ENCODE results near the gene RPS13.
A peak's percentile ranks its signal among the peaks of the same experiment; 100 is the strongest.
"Not testable (repeated sequence)": the region's sequence is repeated elsewhere in the genome, so short reads cannot be mapped to it uniquely, and the experiment has no call there.

The RPS13 gene

DNA sequence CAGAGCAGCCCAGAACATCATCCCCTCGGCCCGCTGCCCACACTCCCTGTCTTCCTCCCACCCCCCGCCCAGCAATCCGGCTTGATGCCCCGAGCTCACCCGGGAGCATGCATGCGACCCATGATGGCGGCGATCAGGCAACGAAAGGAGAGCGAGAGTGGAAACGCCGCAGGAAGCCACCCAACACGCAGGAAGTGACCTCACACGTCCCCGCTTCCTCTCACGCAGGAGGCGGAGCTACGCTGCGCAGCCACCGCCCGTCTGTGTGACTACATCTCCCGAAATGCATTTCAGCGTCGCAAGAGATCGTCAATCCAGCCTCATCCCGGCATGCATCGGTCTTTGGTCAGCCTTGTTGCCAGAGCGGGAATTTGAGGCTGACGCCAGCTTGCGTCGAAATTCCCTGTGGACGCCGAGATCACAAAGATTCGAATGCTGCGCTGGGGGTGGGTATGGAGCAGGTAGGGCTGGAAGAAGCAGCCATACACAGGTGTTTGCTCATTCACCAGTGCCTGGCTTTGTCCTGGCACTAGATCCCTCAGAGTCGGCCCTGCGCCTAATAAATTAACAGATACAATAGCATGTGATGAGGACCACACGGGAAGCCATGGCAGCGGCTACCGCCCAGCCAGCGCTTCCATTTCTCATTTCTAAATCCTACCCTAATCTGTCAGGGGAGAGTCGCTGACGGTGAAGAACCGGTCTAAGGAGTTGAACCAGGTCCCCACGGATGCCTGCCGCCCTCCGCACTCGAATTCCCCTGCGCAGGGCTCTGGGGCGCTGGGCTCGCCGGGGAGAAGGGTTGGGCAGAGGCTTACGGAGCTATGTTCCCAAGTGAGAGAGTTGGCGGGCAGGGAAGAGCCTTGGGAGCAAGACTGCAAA, at the start of gene RPS13:
RPS13 (minus strand) TSS at position 148 of the 882 bp plus-strand sequence; CDS start at position 122, 26 bp downstream.
- peak; percentile 95 to 96 for DNase-seq (ENCODE audit: low read depth in 2 of 2)

- DNase-seq (ENCODE audit: low read depth in 2 of 2): no peak
Observed at GRCh38 chr11:17121981-17122380, 44.5 kb upstream of the RPS13 start.

- DNase-seq (ENCODE audit: low read depth in 2 of 2): no peak
Observed at GRCh38 chr11:17117262-17117661, 39.8 kb upstream of the RPS13 start.

DNA sequence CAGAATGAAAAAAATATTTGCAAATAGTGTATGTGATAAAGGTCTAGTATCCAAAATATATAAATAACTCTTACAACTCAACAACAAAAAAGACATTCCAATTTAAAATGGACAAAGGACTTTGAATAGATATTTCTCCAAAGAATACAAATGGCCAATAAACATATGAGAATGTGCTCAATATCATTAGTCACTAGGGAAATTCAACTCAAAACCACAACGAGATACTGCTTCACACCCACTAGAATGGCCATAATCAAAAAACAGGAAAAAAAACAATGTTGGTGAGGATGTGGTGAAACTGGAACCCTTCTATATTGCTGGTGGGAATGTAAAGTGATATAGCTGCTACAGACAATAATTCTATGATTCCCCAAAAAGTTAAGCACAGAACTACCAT, 38.6 kb upstream of the RPS13 start:
- no peak for DNase-seq (ENCODE audit: low read depth in 2 of 2)

DNA sequence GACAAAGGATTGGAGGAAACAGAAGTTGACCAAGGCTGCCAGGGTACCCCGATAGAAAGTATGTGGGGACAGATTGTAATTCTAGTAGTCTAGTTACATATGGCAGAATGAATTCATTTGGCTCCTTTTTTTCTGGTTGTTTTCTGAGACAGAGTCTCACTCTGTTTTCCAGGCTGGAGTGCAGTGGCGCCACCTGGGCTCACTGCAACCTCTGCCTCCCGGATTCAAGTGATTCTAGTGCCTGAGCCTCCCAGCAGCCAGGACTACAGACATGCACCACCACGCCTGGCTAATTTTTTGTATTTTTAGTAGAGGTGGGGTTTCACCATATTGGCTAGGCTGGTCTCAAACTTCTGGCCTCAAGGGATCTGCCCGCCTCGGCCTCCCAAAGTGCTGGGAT, 30.3 kb upstream of the RPS13 start:
- not testable (repeated sequence) for DNase-seq (ENCODE audit: low read depth in 2 of 2)

DNA sequence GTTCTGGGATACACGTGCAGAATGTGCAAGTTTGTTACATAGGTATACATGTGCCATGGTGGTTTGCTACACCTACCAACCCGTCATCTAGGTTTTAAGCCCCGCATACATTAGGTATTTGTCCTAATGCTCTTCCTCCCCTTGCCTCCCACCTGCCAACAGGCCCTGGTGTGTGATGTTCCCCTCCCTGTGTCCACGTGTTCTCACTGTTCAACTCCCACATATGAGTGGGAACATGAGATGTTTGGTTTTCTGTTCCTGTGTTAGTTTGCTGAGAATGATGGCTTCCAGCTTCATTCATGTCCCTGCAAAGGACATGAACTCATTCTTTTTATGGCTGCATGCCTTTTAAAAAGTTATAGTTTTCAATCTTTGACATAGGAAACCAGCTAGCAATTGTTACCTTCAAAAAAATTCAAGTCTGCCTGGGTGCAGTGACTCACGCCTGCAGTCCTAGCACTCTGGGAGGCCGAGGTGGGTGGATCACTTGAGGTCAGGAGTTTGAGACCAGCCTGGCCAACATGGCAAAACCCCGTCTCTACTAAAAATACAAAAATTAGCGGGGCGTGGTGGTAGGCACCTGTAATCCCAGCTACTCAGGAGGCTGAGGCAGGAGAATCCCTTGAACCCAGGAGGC, 28.1 kb upstream of the RPS13 start:
- DNase-seq (ENCODE audit: low read depth in 2 of 2): not testable (repeated sequence)

DNA sequence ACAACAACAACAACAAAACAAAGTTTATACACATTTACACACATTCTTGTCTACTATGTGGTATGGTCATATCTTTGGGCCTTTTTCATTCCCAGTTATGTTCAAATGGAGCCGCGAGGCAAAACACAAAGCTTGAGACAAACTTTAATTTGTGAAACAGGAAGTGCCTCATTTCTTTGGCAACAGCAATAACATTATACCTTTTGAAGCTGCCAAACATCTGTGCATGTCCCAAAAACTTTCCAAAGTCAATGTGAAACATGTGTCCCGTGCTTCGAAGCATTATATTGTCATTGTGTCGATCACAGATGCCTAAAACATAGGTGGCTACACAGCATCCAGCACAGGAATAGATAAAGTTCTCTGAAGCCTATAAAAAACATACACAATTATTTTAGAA, 25.0 kb upstream of the RPS13 start:
- no peak for DNase-seq (ENCODE audit: low read depth in 2 of 2)

DNA sequence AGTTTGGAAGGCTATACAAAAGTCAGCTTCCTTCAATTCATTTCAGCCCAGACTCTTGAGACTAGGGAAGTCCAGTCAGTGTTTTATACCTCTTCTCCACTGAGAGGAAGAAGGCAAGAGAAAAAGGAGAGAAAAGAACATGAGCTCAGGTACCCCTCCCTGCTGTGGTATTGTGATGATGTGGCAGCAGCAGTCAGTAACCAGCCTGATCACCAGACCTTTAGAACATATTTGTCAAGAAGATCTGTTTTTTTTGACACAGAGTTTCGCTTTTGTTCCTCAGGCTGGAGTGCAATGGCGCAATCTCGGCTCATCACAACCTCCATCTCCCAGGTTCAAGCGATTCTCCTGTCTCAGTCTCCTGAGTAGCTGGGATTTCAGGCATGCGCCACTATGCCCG, 21.2 kb upstream of the RPS13 start:
- no peak for DNase-seq (ENCODE audit: low read depth in 2 of 2)

GRCh38 chr11:17098038-17098437, 20.6 kb upstream of the RPS13 start:
- no peak for DNase-seq (ENCODE audit: low read depth in 2 of 2)

GRCh38 chr11:17085976-17086375, 8.5 kb upstream of the RPS13 start:
- not testable (repeated sequence) for DNase-seq (ENCODE audit: low read depth in 2 of 2)

DNA sequence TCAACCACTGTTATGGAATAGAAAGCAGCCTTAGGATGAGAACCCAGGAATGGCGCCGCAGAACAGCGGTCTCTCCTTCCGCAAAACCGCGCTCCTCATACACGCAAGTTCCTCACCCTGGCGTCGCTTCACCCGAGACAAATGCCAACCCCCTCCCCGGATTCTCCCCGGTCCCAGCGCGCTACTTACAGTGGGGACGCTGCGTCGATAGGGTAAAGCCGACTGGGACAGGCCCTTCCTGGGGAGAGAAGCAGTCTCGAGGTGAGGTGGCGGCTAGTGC, 287 bp downstream of the RPS13 start:
- no peak for DNase-seq (ENCODE audit: low read depth in 2 of 2)

GRCh38 chr11:17076517-17077239, 789 bp downstream of the RPS13 start:
- DNase-seq (ENCODE audit: low read depth in 2 of 2): no peak

DNA sequence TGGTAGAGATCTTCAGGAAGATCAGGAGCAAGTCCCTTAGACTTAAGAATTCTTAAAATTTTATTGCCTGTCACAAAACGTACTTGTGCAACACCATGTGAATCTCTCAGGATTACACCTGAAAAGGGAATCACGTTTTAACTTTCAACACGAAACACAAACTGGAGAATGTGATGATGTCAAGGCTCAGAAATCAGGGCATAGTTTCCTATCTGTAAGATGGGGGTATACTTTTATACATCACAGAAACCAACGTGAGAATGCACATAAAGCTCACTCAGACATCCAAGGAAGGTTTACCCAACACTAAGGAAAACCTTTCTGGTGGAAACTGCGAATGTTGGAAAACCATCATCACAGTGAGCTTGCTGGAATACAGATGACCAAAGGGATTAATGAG, 2.0 kb downstream of the RPS13 start:
- no peak for DNase-seq (ENCODE audit: low read depth in 2 of 2)

GRCh38 chr11:17073370-17074027, 4.0 kb downstream of the RPS13 start:
- no peak for DNase-seq (ENCODE audit: low read depth in 2 of 2)

DNA sequence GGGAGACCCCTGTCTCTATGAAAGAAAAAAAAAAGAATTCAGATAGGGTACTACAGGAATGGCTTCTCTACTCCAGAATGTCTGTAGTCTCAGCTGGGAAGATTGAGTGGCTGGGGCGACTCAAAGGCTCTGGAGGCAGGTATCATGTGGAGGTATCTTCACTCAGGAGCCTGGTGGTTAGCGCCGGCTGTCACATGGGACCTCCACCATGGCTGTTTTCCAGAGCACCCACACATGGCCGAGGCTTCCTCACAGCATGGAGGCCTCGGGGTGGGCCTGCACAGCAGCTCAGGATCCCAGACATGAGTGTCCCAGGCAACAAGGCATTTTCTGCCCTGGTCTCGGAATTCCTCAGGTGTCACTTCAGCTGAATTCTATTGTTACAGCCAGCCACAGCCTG, 10.1 kb downstream of the RPS13 start:
- DNase-seq (ENCODE audit: low read depth in 2 of 2): no peak

GRCh38 chr11:17066691-17067090, 10.8 kb downstream of the RPS13 start:
- no peak for DNase-seq (ENCODE audit: low read depth in 2 of 2)

DNA sequence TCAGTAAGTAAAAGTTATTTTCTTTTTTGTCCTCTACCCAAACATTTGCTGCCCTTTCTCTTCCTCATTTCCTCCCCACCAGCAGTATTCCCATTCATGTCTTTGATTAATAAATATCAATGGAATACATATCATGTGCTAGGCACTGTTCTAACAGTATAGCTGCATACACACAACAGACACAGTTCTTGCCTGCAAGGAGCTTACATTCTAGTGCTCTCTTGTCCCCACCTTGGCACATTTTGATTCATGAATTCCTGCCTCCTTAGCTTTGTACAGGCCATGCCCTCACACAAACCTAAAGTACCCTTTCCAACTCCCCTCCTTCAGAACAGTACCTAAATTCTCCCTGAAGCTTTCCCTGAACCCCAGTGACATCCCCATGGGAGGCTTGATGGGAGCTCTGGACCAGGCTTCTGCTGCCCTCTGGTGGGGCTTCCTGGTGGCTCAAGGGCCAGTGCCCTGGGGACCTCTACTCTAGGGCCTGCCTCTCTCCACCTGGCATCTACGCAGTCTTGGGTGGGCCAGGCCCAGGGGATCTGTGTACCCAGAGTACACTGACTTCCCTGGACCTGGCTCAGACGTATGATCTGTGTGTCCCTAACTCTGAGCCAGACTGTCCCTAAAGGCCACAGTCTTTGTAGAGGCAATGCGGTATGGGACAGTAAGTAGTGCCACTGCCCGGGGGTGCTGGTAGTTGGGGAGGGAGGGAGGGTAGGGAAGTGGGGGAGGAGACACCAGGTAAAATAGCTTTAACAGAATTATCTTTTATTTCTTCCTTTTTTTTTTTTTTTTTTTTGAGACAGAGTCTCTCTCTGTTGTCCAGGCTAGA, 14.1 kb downstream of the RPS13 start:
- DNase-seq (ENCODE audit: low read depth in 2 of 2): peak in 1 of 2 experiments; percentile 9

DNA sequence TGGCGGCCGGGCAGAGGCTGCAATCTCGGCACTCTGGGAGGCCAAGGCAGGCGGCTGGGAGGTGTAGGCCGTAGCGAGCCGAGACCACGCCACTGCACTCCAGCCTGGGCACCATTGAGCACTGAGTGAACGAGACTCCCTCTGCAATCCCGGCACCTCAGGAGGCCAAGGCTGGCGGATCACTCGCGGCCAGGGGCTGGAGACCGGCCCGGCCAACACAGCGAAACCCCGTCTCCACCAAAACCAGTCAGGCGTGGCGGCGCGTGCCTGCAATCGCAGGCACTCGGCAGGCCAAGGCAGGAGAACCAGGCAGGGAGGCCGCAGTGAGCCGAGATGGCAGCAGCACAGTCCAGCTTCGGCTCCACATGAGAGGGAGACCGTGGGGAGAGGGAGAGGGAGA, 26.3 kb downstream of the RPS13 start:
- DNase-seq (ENCODE audit: low read depth in 2 of 2): not testable (repeated sequence)

GRCh38 chr11:17048491-17048890, 29.0 kb downstream of the RPS13 start:
- DNase-seq (ENCODE audit: low read depth in 2 of 2): not testable (repeated sequence)

GRCh38 chr11:17046690-17047089, 30.8 kb downstream of the RPS13 start:
- no peak for DNase-seq (ENCODE audit: low read depth in 2 of 2)
